Activated naive CD4-positive, alpha-beta T cell treated with anti-CD3 and anti-CD28 coated beads, Interleukin-2, amount 50 U/mL, for 72 hours (primary cell): ENCODE data around the gene HSP90AA1. TPM values are rescaled to one million over a fixed set of nuclear protein-coding genes. Genes with fewer than 3 reads are reported as not detected.

ENCODE experiments used
- ATAC-seq, 2 donors: fragments of 150-1000 bp; cut with Tn5 transposase; 2 replicates each; pipeline ENCODE4 v1.10.0; 2021; ENCODE audit warnings: mild to moderate bottlenecking in 2 of 2, moderate library complexity in 2 of 2
- DNase-seq, 2 donors: peaks; one replicate each; pipeline ENCODE4 v3.0.0; 2021 to 2022; ENCODE audit warnings: low spot score in 2 of 2
- H3K27ac Mint-ChIP-seq, 2 donors: one replicate each; pipeline ENCODE4 v1.8.0; 2022; ENCODE audit warnings: mild to moderate bottlenecking in 2 of 2, mixed read lengths in 2 of 2
- H3K36me3 Mint-ChIP-seq, 2 donors: one replicate each; pipeline ENCODE4 v1.8.0; 2022; ENCODE audit warnings: mixed read lengths in 2 of 2
- H3K9me3 Mint-ChIP-seq, 2 donors: one replicate each; pipeline ENCODE4 v1.8.0; 2022; ENCODE audit warnings: mixed read lengths in 2 of 2
- total RNA-seq, 2 donors: library from RNA; stranded (reverse); gene quantifications; one replicate each; pipeline ENCODE4 v1.2.3, GENCODE V29; 2022

HSP90AA1 gene
- total RNA-seq, 2 donors from 2014 or later: 992 to 1,009 TPM

DNA sequence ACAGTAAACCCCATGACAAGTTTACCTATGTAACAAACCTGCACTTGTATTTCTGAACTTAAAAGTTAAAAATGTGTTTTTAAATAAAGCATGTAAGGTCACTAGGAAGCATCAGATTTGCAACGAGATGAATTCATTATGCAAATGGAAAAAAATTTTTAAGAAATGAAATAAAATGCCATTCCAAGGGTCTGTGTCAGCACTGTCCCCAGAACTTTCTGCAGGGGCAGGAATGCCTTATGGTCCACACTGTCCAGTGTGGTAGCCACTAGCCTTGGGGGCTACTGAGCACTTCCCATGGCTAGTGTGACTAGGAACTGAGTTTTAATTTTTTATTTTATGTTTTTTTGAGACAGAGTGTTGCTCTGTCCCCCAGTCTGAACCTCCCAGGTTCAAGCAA is 49.2 kb downstream of the HSP90AA1 start:
- no peak for DNase-seq
- H3K9me3 Mint-ChIP-seq: no peaks in the 10 kb centered on the region
- peaks cover 27 to 31% of the 10 kb centered on the region in 2 donors for H3K36me3 Mint-ChIP-seq
- H3K27ac Mint-ChIP-seq: no peak overlapping the region
- no peak for ATAC-seq

DNA sequence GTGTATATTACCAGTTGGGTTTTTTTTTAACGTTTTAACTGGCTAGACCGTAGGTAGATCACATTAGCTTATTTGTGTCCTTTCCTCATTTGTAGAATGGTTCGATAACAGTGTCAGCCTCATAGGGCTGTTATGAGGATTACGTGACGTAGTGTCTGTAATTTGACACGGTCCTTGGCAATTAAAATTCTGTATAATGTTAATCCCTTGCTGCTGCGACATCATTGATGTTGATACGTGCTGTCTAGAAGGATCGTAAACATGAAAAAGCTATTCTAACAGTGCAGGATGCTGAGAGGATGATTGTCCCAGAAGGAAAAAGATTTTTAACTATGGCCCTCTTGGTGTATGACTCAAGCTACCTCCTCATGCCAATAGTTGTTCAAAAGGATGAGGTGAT is 50.9 kb downstream of the HSP90AA1 start:
- DNase-seq: no peak
- H3K36me3 Mint-ChIP-seq: peaks cover 26 to 27% of the 10 kb centered on the region in 2 donors
- no peaks in the 10 kb centered on the region for H3K9me3 Mint-ChIP-seq
- ATAC-seq: no peak
- no peak overlapping the region for H3K27ac Mint-ChIP-seq

DNA sequence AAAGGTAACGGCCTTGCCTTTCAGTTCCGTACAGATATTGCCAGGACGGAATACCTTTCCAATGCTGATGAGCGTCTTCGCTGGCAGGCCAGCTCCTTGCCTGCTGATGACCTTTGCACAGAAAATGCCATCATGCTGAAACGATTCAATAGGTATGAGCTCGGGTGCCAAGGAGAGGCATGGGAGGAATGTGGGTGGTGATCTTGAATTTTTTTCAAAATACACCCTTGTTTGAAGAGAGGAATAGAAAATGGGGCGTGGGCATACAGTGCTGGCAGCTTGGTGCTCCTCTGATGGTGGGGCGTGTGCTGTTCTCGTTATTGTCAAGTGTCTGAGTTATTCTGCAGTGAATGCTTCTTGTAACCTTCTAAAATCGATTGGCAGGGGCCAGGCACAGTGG is 52.5 kb downstream of the HSP90AA1 start:
- H3K9me3 Mint-ChIP-seq: no peaks in the 10 kb centered on the region
- peak overlapping the region; percentile 60 to 70 for H3K27ac Mint-ChIP-seq
- no peak for DNase-seq
- ATAC-seq: no peak
- peaks cover 31 to 32% of the 10 kb centered on the region in 2 donors for H3K36me3 Mint-ChIP-seq

DNA sequence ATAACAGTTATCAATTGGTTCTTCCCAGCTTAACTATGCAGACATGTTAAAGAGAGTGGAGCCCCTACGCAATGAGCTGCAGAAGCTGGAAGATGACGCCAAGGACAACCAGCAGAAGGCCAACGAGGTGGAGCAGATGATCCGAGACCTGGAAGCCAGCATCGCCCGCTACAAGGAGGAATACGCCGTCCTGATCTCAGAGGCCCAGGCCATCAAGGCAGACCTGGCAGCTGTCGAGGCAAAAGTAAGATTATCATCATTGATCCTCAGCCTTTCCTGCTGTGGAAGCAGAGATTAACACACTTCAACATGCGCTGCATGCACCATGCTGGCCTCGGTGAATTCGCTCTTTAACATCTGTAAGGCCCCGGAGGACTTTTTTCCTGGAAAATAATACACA is 53.6 kb downstream of the HSP90AA1 start:
- H3K9me3 Mint-ChIP-seq: no peaks in the 10 kb centered on the region
- no peak for ATAC-seq
- peaks cover 29 to 32% of the 10 kb centered on the region in 2 donors for H3K36me3 Mint-ChIP-seq

More for the DNA sequence above, 53.6 kb downstream of the HSP90AA1 start:
- no peak for DNase-seq
- H3K27ac Mint-ChIP-seq: peak overlapping the region; percentile 48 to 70

Other genes starting within 250 kb of the HSP90AA1 start
- 100 to 1,000 TPM; 368 to 465 TPM for gene DYNC1H1, start 122.5 kb downstream of the HSP90AA1 start, total RNA-seq
- gene WDR20, start 52.9 kb upstream of the HSP90AA1 start, total RNA-seq: 10 to 100 TPM; 30.1 to 34.2 TPM
- 1 to 10 TPM; 4.4 to 9.1 TPM for gene MOK, start 218.1 kb upstream of the HSP90AA1 start, total RNA-seq
- 10 to 100 TPM in 1 of 2 donors, 1 to 10 TPM in 1; 6.3 to 19.8 TPM for gene ZNF839, start 232.7 kb upstream of the HSP90AA1 start, total RNA-seq